HEK293T (cell line): ENCODE measurements around the gene CACTIN.
"Not testable (repeated sequence)": the region's sequence is repeated elsewhere in the genome, so short reads cannot be mapped to it uniquely, and the experiment has no call there.

Source experiments
- CTCF ChIA-PET: fragments of 350-600 bp; formaldehyde crosslinking; extraction: SDS; loops from one replicate; lab custom pipeline; 2021; ENCODE audit warnings: antibody characterized with exemption, inconsistent platforms; lab: Yijun Ruan, JAX
- POLR2A ChIA-PET: fragments of 350-600 bp; formaldehyde crosslinking; extraction: SDS; loops from one replicate; lab custom pipeline; 2020; ENCODE audit warnings: antibody characterized with exemption, inconsistent platforms; lab: Yijun Ruan, JAX
- DNase-seq: peaks from one replicate; pipeline ENCODE4 v3.0.0; 2012; ENCODE audit warnings: mixed read lengths; ENCODE audit errors: extremely low spot score
- ARNT ChIP-seq: fragments of 450-650 bp; IDR thresholded peaks from 2 replicates; pipeline ENCODE4 v1.6.1; 2017; ENCODE audit warnings: mild to moderate bottlenecking
- BHLHE40 ChIP-seq: fragments of 450-650 bp; IDR thresholded peaks from 2 replicates; pipeline ENCODE4 v1.6.1; 2016; ENCODE audit warnings: mild to moderate bottlenecking, moderate library complexity, borderline replicate concordance
- CTBP1 ChIP-seq: fragments of 450-650 bp; IDR thresholded peaks from 2 replicates; pipeline ENCODE4 v1.6.1; 2016; ENCODE audit warnings: borderline replicate concordance
- ELF4 ChIP-seq: fragments of 450-650 bp; IDR thresholded peaks from 2 replicates; pipeline ENCODE4 v1.6.1; 2017; ENCODE audit warnings: antibody characterized with exemption
- FOXA1 ChIP-seq: fragments of 450-650 bp; IDR thresholded peaks from 2 replicates; pipeline ENCODE4 v1.6.1; 2016; ENCODE audit warnings: mild to moderate bottlenecking
- FOXK2 ChIP-seq: fragments of 450-650 bp; IDR thresholded peaks from 2 replicates; pipeline ENCODE4 v1.6.1; 2016; ENCODE audit warnings: mild to moderate bottlenecking
- FOXM1 ChIP-seq: fragments of 450-650 bp; IDR thresholded peaks from 2 replicates; pipeline ENCODE4 v1.6.1; 2017; ENCODE audit warnings: mild to moderate bottlenecking, borderline replicate concordance
- HDGF ChIP-seq: fragments of 450-650 bp; IDR thresholded peaks from 2 replicates; pipeline ENCODE4 v1.6.1; 2017; ENCODE audit warnings: antibody characterized with exemption, borderline replicate concordance
- L3MBTL2 ChIP-seq: fragments of 450-650 bp; conservative IDR thresholded peaks from 2 replicates; pipeline ENCODE4 v1.6.1; 2016; ENCODE audit warnings: mild to moderate bottlenecking
- LEF1 ChIP-seq: fragments of 450-650 bp; IDR thresholded peaks from 2 replicates; pipeline ENCODE4 v1.6.1; 2017; ENCODE audit warnings: mild to moderate bottlenecking, borderline replicate concordance
- NFRKB ChIP-seq: fragments of 450-650 bp; IDR thresholded peaks from 2 replicates; pipeline ENCODE4 v1.6.1; 2016; ENCODE audit warnings: mild to moderate bottlenecking, moderate library complexity
- SP1 ChIP-seq: fragments of 450-650 bp; IDR thresholded peaks from 2 replicates; pipeline ENCODE4 v1.6.1; 2017
- SUZ12 ChIP-seq: fragments of 450-650 bp; IDR thresholded peaks from 2 replicates; pipeline ENCODE4 v1.6.1; 2016; ENCODE audit warnings: mild to moderate bottlenecking
- TARDBP ChIP-seq: fragments of 450-650 bp; IDR thresholded peaks from 2 replicates; pipeline ENCODE4 v1.6.1; 2016
- ZNF384 ChIP-seq: fragments of 450-650 bp; IDR thresholded peaks from 2 replicates; pipeline ENCODE4 v1.6.1; 2016
- TF ChIP-seq, protein P1 (sequence below): fragments of 450-650 bp; IDR thresholded peaks from 2 replicates; pipeline ENCODE4 v1.6.1; 2016

CACTIN gene

DNA sequence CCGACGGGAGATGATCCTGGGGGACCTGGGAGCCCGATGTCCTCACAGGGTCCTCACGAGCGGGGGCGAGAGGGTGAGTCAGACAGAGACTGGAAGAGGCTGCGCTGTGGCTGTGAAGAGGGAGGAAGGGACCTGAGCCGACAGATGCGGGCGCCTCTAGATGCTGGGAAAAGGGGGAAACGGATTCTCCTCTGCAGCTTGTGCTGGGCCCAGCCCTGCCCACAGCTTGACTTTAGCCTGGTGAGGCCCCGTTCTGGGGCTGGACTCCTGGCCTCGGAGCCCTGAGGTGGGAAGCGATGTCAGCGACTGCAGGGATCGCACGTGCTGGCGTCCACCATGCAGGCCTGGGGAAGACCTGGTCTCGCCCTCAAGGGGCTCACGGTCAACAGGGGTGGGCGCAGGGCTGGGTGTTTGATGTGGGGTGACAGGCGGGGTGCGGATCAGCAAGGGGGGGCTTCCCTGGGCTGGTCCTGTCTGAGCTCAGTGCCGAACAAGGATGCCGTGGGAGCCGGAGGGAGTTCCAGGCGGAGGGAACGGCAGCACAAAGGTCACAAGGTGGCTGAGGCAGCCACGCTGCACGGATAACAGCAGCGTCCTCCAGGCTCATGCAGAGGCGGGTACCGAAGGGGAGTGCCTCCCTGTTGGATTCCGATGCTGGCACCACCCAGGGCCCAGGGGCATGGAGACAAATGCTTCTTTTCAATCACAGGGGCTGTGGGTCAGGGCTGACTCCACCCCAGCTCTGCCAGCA lies 41.9 kb upstream of the CACTIN start:
- POLR2A ChIA-PET = interaction anchor here (1.3 kb wide), 1 partner anchor 94 kb away, joined by 3 read pairs; the partner anchor contains the start of gene MRPL54

DNA sequence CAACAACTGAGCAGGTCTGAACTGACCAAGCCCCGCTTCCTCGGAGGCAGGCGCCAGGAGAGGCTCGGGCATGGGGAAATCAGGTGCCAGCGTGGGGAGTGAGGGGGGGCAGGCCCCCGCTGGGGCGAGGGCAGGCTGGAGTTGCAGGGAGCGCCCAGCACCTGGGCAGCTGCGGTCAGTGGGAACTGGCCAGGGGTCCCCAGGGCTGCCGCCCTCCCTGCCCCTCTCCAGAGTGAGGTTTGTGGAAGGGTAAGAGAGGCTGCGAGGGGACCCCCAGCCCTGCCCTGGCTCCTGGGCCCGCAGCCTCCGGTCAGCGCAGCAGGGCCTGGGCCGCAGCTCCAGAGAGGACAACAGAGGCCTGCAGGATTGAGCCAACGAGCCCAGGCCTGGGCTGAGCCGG lies 41.2 kb upstream of the CACTIN start:
- TF ChIP-seq TARDBP = no peak
- TF ChIP-seq ZNF384 = no peak
- no peak for TF ChIP-seq BHLHE40
- TF ChIP-seq, protein P1, sequence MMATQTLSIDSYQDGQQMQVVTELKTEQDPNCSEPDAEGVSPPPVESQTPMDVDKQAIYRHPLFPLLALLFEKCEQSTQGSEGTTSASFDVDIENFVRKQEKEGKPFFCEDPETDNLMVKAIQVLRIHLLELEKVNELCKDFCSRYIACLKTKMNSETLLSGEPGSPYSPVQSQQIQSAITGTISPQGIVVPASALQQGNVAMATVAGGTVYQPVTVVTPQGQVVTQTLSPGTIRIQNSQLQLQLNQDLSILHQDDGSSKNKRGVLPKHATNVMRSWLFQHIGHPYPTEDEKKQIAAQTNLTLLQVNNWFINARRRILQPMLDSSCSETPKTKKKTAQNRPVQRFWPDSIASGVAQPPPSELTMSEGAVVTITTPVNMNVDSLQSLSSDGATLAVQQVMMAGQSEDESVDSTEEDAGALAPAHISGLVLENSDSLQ = no peak
- no peak for TF ChIP-seq L3MBTL2
- no peak for TF ChIP-seq ELF4
- TF ChIP-seq SP1 = no peak
- TF ChIP-seq CTBP1 = no peak
- TF ChIP-seq NFRKB = no peak
- CTCF ChIA-PET = no interaction called here
- POLR2A ChIA-PET = interaction anchor here (1.3 kb wide), 1 partner anchor 95 kb away, joined by 3 read pairs; the partner anchor contains the start of gene MRPL54
- DNase-seq = no peak

More for the DNA sequence above, 41.9 kb upstream of the CACTIN start:
- no peak for DNase-seq
- CTCF ChIA-PET = no interaction called here
- TF ChIP-seq SP1 (no peak), FOXM1 (no peak), ARNT (no peak), CTBP1 (no peak), HDGF (no peak), L3MBTL2 (no peak), NFRKB (no peak)

DNA sequence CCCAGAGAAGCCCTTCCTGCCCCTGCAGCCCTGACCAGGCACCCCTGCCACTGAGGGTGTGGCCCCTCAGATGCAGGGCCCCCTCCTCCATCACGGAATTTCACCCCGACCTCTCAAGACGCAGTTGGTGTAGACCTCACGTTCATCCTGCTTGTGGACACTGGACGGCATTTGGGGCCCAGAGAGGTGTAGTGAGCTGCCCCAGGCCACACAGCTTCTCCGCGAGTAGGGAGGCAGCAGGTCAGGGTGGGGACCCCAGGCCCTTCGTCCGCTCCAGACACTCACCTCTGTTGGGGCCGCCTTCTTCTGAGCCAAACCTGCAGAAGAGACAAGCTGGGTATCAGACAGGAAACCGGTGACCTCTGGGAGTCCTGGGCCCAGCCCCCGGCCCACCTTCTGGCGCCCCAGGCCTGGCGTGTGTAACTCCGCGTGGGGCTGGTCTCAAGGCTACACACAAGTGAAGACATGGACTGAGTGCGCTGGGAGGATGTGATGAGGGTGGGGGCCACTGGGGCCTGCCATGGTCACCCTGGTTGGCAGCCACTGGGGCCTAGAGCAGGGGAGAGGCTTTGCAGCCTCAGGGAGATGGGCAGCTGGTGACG lies 40.5 kb upstream of the CACTIN start:
- no peak for TF ChIP-seq NFRKB
- TF ChIP-seq FOXK2 = no peak
- no peak for TF ChIP-seq ZNF384
- no peak for TF ChIP-seq TARDBP
- TF ChIP-seq SUZ12 = no peak
- no peak for TF ChIP-seq L3MBTL2
- TF ChIP-seq BHLHE40 = no peak
- TF ChIP-seq FOXM1 = no peak
- no peak for TF ChIP-seq FOXA1
- TF ChIP-seq SP1 = no peak
- TF ChIP-seq, protein P1 = no peak
- TF ChIP-seq HDGF = no peak
- no peak for TF ChIP-seq CTBP1
- TF ChIP-seq ARNT = no peak
- no peak for TF ChIP-seq ELF4
- ChIA-PET CTCF (interaction anchor here (1.5 kb wide), 1 partner anchor 10 kb away, joined by 4 read pairs; no protein-coding TSS in a partner anchor), POLR2A (interaction anchor here (1.3 kb wide), 1 partner anchor 96 kb away, joined by 3 read pairs; the partner anchor contains the start of gene MRPL54)
- no peak for DNase-seq

DNA sequence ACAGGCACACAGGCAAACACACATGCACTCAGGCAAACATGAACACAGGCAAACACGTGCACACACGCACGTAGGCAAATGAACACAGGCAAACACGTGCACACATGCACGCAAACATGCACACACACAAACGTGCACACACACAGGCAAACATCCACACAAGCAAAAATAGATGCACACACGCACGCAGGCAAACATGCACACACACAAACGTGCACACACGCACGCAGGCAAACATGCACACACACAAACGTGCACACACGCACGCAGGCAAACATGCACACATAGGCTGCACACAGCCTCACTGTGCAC lies 39.9 kb upstream of the CACTIN start:
- 0 out of 2 replicates have a peak, but pooled peaks have one; percentile 28 for TF ChIP-seq TARDBP
- CTCF ChIA-PET = interaction anchor here (1.5 kb wide), 1 partner anchor 9 kb away, joined by 4 read pairs; no protein-coding TSS in a partner anchor
- DNase-seq, POLR2A ChIA-PET: not testable (repeated sequence)

DNA sequence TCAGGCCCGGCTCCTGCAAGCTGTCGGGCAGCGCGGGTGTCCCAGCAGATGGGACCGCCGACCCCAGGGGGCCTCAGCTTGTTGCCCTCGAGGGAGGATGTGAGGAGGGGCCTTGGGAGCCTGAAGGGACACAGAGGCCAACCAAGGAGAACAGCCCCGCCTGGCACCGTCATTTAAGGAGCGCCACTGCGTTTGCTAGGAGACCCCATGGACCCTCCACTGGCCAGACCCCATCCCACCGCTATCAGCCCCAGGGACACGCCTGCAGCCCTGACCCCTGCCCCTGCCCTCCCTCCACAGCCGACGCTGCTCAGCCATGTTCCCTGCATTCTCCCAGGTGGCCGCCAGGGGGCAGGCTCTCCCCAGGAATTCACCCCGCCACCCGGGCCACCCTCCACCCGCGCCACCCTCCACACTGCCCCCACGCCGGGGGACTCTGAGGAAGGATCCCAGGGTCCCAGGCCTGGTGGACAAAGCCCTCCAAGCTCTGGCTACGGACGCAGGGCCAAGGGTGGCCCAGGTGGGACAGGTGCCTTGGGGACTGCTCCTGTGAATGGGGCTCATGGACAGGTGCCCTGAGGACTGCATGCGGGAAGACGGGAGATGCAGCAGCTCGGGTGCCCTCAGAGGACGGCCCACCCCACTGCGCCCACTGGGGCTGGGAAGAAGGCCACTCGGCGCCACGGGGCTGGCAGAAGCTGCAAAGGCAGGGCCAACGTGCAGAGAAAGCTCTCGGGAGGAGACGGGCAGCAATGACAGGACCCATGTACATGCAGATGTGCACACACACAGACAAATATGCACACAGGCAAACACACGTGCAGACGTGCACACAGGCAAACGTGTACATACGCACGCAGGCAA lies 39.3 kb upstream of the CACTIN start:
- TF ChIP-seq FOXM1 (no peak), FOXK2 (no peak), CTBP1 (no peak)
- TF ChIP-seq, protein P1 = no peak
- ChIA-PET POLR2A (no interaction called here), CTCF (interaction anchor here (1.5 kb wide), 1 partner anchor 8 kb away, joined by 4 read pairs; no protein-coding TSS in a partner anchor)
- DNase-seq = peak; percentile 86

DNA sequence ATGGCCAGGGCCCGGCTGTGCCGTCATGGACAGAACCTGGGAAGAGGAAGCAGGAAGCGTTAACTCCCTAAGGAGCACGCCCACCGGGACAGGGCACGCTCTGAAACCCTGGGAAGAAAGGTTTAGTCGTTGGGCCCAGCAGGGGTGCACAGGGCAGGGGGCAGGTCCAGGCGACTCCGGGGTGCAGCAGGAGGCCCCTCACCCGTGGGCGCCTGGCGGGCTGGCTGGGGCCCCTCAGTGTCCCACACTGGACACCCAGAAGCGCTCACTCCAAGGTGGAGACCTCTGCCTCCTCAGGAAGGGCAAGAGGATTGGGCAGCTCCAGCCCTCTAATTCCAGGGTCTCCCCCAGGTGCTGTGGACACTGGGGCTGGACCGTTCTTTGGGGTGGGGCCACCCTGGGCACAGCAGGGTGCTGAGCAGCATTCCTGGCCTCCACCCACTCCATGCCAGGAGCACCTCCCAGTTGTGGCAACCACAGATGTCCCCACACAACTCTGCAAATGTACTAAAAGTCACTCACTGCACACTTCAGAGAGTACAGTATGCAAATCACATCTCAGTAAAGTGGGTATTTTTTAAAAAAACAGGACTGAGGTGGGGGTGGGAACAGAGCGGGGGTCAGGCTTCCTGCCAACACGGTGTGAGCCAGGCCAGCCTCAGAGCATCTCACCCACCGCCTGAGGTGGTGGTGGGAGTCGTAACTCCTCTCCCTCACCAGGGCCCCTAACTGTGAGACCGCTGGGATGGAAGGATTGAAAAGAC lies 38.5 kb upstream of the CACTIN start:
- CTCF ChIA-PET = no interaction called here
- TF ChIP-seq ARNT (no peak), LEF1 (no peak), FOXM1 (no peak), SUZ12 (no peak), FOXA1 (no peak), NFRKB (no peak), BHLHE40 (no peak), SP1 (no peak), L3MBTL2 (no peak), HDGF (no peak), TARDBP (no peak), CTBP1 (no peak), ELF4 (no peak)
- TF ChIP-seq, protein P1 = no peak
- POLR2A ChIA-PET = no interaction called here
- DNase-seq = no peak
